Gastroesophageal sphincter (tissue), 3 donors: ENCODE results near the gene CLEC1B.

Source experiments
- POLR2A ChIP-seq, 2 donors: fragments of 450-650 bp; IDR thresholded peaks; one replicate each; pipeline ENCODE4 v1.6.1; 2017; ENCODE audit warnings: antibody characterized with exemption in 2 of 2, mild to moderate bottlenecking in 2 of 2, moderate library complexity in 1 of 2
- POLR2AphosphoS5 ChIP-seq: sonication (generic); formaldehyde crosslinking; IDR thresholded peaks from one replicate; pipeline ENCODE4 v1.6.1; 2017; ENCODE audit warnings: antibody characterized with exemption
- TF ChIP-seq, protein P1 (sequence below), 4 experiments: fragments of 200-600 bp in 2 of 4; fragments of 450-650 bp in 2 of 4; sonication (generic) in 1 of 4; IDR thresholded peaks; one replicate each; pipeline ENCODE4 v1.5.1; 2017 to 2019; ENCODE audit warnings: antibody characterized with exemption in 4 of 4, mild to moderate bottlenecking in 2 of 4, moderate library complexity in 2 of 4

DNA sequence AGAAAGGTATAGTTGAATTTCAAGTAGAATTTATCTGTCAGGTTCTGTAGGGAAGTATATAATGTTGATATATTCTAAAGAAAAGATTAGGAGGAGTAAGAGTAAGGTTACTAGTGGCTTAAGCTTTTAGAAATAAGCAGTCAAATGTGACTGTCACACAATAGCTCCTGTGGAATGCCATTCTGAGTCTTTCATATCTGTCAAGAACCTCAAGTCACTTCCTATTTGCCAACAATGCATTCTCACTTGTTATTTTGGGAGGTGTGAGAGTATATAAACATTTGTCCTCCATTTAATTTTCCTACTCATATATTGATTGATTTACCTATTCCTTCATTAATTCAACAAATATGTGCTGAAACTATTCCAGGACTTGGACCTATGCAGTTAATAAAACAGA lies 43.2 kb upstream of the CLEC1B start:
- TF ChIP-seq POLR2A (IDR thresholded peaks at IDR 0.05) (no peak), POLR2AphosphoS5 (no peak)
- TF ChIP-seq, protein P1, sequence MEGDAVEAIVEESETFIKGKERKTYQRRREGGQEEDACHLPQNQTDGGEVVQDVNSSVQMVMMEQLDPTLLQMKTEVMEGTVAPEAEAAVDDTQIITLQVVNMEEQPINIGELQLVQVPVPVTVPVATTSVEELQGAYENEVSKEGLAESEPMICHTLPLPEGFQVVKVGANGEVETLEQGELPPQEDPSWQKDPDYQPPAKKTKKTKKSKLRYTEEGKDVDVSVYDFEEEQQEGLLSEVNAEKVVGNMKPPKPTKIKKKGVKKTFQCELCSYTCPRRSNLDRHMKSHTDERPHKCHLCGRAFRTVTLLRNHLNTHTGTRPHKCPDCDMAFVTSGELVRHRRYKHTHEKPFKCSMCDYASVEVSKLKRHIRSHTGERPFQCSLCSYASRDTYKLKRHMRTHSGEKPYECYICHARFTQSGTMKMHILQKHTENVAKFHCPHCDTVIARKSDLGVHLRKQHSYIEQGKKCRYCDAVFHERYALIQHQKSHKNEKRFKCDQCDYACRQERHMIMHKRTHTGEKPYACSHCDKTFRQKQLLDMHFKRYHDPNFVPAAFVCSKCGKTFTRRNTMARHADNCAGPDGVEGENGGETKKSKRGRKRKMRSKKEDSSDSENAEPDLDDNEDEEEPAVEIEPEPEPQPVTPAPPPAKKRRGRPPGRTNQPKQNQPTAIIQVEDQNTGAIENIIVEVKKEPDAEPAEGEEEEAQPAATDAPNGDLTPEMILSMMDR (IDR thresholded peaks at IDR 0.05) = no peak
